ENCODE data around the gene C4A.
"Not testable (repeated sequence)": the region's sequence is repeated elsewhere in the genome, so short reads cannot be mapped to it uniquely, and the experiment has no call there.

The C4A gene

DNA sequence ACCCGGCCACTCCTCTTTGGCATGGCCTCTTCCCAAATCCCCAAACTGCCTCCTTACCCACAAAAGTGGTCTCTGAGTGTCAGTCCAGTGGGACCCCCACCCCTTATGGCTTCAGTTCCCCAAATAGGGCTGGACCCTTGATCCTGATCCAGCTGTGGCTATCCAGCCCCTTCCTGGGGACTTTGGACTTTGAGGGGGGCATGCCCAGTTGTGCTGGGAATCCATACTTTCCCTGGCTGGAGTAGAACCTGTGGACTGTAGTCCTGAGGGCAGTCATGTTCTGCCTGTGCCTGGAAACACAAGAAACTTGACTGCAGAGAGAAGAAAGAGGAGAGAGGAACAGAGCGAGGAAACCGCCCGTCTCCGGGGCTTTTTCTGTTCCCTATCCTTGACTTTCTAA lies 55.3 kb downstream of the C4A start:
- not testable (repeated sequence) for H3K27ac ChIP-seq (ENCODE audit: low read depth, low read length, severe bottlenecking); H3K4me1 ChIP-seq (ENCODE audit: control insufficient read depth, insufficient read depth, low read length, poor library complexity, severe bottlenecking); H3K36me3 ChIP-seq (ENCODE audit: control insufficient read depth, insufficient read depth, low read length); H3K4me3 ChIP-seq (ENCODE audit: extremely low read depth, insufficient read depth, low read length, poor library complexity, severe bottlenecking); H3K9me3 ChIP-seq (ENCODE audit: control insufficient read depth, low read length)
- WGBS, 2 experiments (ENCODE audit: insufficient coverage in 2 of 2): 40% methylated on average over 1 of the region's 5 CpGs; no CpG with 5 or more reads in 1 of the 2 experiments

DNA sequence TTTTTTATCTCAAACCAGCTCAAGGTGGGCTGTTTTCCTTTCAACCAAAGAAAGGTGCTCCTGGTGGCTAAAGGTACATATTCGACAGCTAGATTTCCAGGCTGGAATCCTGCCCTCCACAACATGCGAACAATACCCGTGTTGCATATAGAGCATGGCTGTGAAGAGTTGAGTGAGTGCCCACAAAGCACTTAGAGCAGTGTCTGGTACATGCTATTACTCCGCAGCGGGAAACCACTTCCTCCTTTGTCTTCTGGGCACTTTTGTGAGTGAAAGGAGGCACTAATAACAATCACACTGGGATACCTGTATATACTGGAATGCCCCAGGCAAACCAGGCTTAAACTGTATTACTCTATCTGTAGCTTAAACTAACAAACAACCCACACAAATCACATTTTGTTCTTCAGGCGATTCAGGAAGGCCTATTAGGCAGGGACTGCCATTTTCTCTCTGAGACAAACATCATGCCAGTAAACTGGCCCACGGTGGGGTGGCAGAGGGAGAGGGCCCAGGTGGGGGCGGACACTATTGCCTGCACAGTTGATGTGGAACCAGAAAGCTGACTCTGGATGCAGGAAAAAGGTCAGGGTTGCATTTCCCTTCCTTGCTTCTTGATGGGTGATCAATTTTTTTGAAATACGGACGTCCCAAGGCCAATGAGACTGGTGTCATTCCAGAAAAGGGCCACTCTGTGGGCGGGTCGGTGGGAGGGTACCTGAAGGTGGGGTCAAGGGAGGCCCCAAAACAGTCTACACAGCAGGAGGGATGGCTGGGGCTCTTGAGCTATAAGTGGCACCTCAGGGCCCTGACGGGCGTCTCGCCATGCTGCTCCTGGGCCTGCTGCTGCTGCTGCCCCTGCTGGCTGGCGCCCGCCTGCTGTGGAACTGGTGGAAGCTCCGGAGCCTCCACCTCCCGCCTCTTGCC lies 56.0 kb downstream of the C4A start, which contains the start of gene CYP21A2:
Gene CYP21A2, plus strand, starts transcription at position 818 of the 927 bp plus-strand sequence. Its CDS starts 8 bp downstream, at position 826.
- not testable (repeated sequence) for H3K4me3 ChIP-seq (ENCODE audit: extremely low read depth, insufficient read depth, low read length, poor library complexity, severe bottlenecking); H3K4me1 ChIP-seq (ENCODE audit: control insufficient read depth, insufficient read depth, low read length, poor library complexity, severe bottlenecking); H3K36me3 ChIP-seq (ENCODE audit: control insufficient read depth, insufficient read depth, low read length); H3K27ac ChIP-seq (ENCODE audit: low read depth, low read length, severe bottlenecking); H3K9me3 ChIP-seq (ENCODE audit: control insufficient read depth, low read length)
- WGBS, 2 experiments (ENCODE audit: insufficient coverage in 2 of 2): 96 to 98% methylated on average over 5 to 8 of the region's 19 CpGs

DNA sequence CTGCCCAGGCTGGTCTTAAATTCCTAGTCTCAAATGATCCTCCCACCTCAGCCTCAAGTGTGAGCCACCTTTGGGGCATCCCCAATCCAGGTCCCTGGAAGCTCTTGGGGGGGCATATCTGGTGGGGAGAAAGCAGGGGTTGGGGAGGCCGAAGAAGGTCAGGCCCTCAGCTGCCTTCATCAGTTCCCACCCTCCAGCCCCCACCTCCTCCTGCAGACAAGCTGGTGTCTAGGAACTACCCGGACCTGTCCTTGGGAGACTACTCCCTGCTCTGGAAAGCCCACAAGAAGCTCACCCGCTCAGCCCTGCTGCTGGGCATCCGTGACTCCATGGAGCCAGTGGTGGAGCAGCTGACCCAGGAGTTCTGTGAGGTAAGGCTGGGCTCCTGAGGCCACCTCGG lies 57.0 kb downstream of the C4A start:
- not testable (repeated sequence) for H3K27ac ChIP-seq (ENCODE audit: low read depth, low read length, severe bottlenecking); H3K4me3 ChIP-seq (ENCODE audit: extremely low read depth, insufficient read depth, low read length, poor library complexity, severe bottlenecking); H3K9me3 ChIP-seq (ENCODE audit: control insufficient read depth, low read length); H3K36me3 ChIP-seq (ENCODE audit: control insufficient read depth, insufficient read depth, low read length); H3K4me1 ChIP-seq (ENCODE audit: control insufficient read depth, insufficient read depth, low read length, poor library complexity, severe bottlenecking)
- 86% methylated on average over 1 of the region's 5 CpGs; no CpG with 5 or more reads in 1 of the 2 experiments for WGBS, 2 experiments (ENCODE audit: insufficient coverage in 2 of 2)

DNA sequence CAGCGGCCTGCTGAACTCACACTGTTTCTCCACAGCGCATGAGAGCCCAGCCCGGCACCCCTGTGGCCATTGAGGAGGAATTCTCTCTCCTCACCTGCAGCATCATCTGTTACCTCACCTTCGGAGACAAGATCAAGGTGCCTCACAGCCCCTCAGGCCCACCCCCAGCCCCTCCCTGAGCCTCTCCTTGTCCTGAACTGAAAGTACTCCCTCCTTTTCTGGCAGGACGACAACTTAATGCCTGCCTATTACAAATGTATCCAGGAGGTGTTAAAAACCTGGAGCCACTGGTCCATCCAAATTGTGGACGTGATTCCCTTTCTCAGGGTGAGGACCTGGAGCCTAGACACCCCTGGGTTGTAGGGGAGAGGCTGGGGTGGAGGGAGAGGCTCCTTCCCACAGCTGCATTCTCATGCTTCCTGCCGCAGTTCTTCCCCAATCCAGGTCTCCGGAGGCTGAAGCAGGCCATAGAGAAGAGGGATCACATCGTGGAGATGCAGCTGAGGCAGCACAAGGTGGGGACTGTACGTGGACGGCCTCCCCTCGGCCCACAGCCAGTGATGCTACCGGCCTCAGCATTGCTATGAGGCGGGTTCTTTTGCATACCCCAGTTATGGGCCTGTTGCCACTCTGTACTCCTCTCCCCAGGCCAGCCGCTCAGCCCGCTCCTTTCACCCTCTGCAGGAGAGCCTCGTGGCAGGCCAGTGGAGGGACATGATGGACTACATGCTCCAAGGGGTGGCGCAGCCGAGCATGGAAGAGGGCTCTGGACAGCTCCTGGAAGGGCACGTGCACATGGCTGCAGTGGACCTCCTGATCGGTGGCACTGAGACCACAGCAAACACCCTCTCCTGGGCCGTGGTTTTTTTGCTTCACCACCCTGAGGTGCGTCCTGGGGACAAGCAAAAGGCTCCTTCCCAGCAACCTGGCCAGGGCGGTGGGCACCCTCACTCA lies 57.7 kb downstream of the C4A start:
- WGBS, 2 experiments (ENCODE audit: insufficient coverage in 2 of 2): 88 to 92% methylated on average over 9 to 12 of the region's 24 CpGs
- H3K4me3 ChIP-seq (ENCODE audit: extremely low read depth, insufficient read depth, low read length, poor library complexity, severe bottlenecking); H3K4me1 ChIP-seq (ENCODE audit: control insufficient read depth, insufficient read depth, low read length, poor library complexity, severe bottlenecking); H3K27ac ChIP-seq (ENCODE audit: low read depth, low read length, severe bottlenecking); H3K9me3 ChIP-seq (ENCODE audit: control insufficient read depth, low read length); H3K36me3 ChIP-seq (ENCODE audit: control insufficient read depth, insufficient read depth, low read length): not testable (repeated sequence)

DNA sequence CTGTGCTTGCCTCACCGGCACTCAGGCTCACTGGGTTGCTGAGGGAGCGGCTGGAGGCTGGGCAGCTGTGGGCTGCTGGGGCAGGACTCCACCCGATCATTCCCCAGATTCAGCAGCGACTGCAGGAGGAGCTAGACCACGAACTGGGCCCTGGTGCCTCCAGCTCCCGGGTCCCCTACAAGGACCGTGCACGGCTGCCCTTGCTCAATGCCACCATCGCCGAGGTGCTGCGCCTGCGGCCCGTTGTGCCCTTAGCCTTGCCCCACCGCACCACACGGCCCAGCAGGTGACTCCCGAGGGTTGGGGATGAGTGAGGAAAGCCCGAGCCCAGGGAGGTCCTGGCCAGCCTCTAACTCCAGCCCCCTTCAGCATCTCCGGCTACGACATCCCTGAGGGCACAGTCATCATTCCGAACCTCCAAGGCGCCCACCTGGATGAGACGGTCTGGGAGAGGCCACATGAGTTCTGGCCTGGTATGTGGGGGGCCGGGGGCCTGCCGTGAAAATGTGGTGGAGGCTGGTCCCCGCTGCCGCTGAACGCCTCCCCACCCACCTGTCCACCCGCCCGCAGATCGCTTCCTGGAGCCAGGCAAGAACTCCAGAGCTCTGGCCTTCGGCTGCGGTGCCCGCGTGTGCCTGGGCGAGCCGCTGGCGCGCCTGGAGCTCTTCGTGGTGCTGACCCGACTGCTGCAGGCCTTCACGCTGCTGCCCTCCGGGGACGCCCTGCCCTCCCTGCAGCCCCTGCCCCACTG lies 58.6 kb downstream of the C4A start:
- H3K4me3 ChIP-seq (ENCODE audit: extremely low read depth, insufficient read depth, low read length, poor library complexity, severe bottlenecking); H3K27ac ChIP-seq (ENCODE audit: low read depth, low read length, severe bottlenecking); H3K4me1 ChIP-seq (ENCODE audit: control insufficient read depth, insufficient read depth, low read length, poor library complexity, severe bottlenecking); H3K36me3 ChIP-seq (ENCODE audit: control insufficient read depth, insufficient read depth, low read length); H3K9me3 ChIP-seq (ENCODE audit: control insufficient read depth, low read length): not testable (repeated sequence)
- WGBS, 2 experiments (ENCODE audit: insufficient coverage in 2 of 2): 60% methylated on average over 1 of the region's 43 CpGs; no CpG with 5 or more reads in 1 of the 2 experiments

DNA sequence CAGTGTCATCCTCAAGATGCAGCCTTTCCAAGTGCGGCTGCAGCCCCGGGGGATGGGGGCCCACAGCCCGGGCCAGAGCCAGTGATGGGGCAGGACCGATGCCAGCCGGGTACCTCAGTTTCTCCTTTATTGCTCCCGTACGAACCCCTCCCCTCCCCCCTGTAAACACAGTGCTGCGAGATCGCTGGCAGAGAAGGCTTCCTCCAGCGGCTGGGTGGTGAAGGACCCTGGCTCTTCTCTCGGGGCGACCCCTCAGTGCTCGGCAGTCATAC lies 59.1 kb downstream of the C4A start:
- WGBS, 2 experiments (ENCODE audit: insufficient coverage in 2 of 2): no CpG with 5 or more reads among the region's 13 CpGs
- not testable (repeated sequence) for H3K4me3 ChIP-seq (ENCODE audit: extremely low read depth, insufficient read depth, low read length, poor library complexity, severe bottlenecking); H3K4me1 ChIP-seq (ENCODE audit: control insufficient read depth, insufficient read depth, low read length, poor library complexity, severe bottlenecking); H3K27ac ChIP-seq (ENCODE audit: low read depth, low read length, severe bottlenecking); H3K9me3 ChIP-seq (ENCODE audit: control insufficient read depth, low read length); H3K36me3 ChIP-seq (ENCODE audit: control insufficient read depth, insufficient read depth, low read length)

DNA sequence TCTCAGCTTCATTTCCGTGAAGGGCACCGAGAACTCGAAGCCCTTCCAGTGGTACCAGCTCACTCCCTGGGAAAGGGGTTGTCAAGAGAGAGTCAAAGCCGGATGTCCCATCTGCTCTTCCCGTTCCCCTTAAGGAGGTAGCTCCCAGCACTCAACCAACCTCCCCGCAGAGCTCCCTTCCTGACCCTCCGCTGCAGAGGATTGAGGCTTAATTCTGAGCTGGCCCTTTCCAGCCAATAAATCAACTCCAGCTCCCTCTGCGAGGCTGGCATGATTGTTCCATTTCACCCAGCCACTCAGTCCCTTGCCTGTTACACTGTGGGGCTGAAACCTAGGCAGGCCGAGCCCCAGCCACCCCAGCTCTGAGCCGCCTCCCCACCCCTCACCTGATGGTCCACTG lies 59.5 kb downstream of the C4A start:
- H3K4me1 ChIP-seq (ENCODE audit: control insufficient read depth, insufficient read depth, low read length, poor library complexity, severe bottlenecking); H3K4me3 ChIP-seq (ENCODE audit: extremely low read depth, insufficient read depth, low read length, poor library complexity, severe bottlenecking); H3K36me3 ChIP-seq (ENCODE audit: control insufficient read depth, insufficient read depth, low read length); H3K9me3 ChIP-seq (ENCODE audit: control insufficient read depth, low read length); H3K27ac ChIP-seq (ENCODE audit: low read depth, low read length, severe bottlenecking): not testable (repeated sequence)
- WGBS, 2 experiments (ENCODE audit: insufficient coverage in 2 of 2): no CpG with 5 or more reads among the region's 10 CpGs

DNA sequence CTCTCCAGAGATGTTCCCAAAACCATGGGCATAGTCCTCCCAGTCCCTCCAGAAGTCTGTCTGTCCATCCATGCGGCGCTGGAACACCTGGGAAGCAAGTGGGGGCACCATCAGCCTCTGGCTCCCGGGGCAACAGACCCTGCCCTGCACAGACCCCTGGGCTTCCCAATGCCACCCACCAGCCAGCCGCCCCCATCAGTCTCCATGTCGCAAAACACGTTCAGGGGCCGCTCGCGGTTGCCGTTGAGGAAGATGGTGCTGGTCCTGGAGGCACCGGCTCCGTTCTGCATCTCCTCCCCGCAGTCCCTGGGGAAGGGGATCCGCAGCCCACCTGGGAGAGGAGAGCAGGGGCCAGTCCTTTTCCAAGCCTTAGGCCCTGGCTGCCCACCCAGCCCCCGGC lies 60.4 kb downstream of the C4A start:
- H3K4me3 ChIP-seq (ENCODE audit: extremely low read depth, insufficient read depth, low read length, poor library complexity, severe bottlenecking); H3K36me3 ChIP-seq (ENCODE audit: control insufficient read depth, insufficient read depth, low read length); H3K27ac ChIP-seq (ENCODE audit: low read depth, low read length, severe bottlenecking); H3K9me3 ChIP-seq (ENCODE audit: control insufficient read depth, low read length): not testable (repeated sequence)
- whole genome bisulfite sequencing, 2 experiments (ENCODE audit: insufficient coverage in 2 of 2): 100% methylated on average over 2 of the region's 15 CpGs; no CpG with 5 or more reads in 1 of the 2 experiments
- peaks cover 13% of the 10 kb centered on the region for H3K4me1 ChIP-seq (ENCODE audit: control insufficient read depth, insufficient read depth, low read length, poor library complexity, severe bottlenecking)

DNA sequence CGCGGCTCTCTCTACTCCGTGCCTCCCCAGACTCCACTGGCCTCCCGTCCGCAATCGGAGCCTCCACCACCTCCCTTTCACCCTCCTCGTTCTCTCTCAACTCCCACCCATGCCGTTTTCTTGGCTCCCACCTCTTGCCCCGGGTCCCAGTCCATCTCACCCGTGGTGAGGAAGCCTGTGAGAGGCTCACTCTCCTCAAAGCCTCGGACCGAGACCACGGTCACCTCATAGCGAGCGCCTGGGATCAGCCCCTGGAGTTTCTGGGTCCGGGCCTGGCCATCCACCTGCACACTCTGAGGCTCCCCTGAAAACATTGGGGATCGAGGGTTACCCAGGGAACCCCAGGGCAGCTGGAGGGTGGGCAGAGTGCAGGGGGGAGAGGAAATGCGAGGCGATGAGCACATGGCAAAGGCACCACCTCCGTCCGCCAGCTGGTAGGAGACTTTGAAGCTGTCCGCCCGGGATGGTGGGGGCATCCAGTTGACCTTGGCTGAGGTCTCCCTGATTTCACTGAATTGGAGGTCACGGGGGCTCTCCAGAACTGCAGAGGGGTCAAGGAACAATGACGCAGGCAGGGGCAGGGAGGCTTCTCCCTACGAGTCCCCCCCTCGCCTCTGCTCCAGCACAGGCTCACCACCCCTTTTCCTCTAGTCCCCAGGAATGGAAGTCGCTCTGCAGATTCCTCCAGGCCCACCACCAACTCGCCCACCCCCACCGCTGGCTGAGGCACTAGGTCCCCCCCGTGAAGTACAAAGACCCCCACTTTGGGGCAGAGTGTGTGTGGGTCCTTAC lies 61.9 kb downstream of the C4A start:
- 97 to 99% methylated on average over 10 to 13 of the region's 31 CpGs for WGBS, 2 experiments (ENCODE audit: insufficient coverage in 2 of 2)
- H3K36me3 ChIP-seq (ENCODE audit: control insufficient read depth, insufficient read depth, low read length): not testable (repeated sequence)

DNA sequence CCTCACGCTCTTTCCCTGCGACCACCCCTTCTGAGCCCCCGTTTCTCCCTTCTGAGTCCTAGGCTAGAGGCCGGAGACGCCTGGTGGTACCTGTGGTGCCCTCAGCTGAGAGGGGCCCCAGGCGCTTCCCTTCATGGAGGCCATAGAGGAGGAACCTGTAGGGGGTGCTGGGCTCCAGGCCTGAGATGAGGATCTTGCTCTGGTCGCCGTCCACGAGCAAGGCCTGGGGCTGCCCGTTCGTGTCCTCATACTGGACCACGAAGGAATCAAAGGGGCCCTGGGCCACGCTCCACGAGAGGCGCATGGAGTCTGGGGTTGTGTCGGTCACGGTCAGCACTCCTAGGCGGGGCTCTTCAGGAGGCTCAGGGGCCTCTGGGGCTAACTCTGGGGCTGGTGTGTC lies 63.1 kb downstream of the C4A start:
- not testable (repeated sequence) for H3K36me3 ChIP-seq (ENCODE audit: control insufficient read depth, insufficient read depth, low read length); H3K27ac ChIP-seq (ENCODE audit: low read depth, low read length, severe bottlenecking); H3K9me3 ChIP-seq (ENCODE audit: control insufficient read depth, low read length); H3K4me3 ChIP-seq (ENCODE audit: extremely low read depth, insufficient read depth, low read length, poor library complexity, severe bottlenecking)
- WGBS, 2 experiments (ENCODE audit: insufficient coverage in 2 of 2): 67 to 93% methylated on average over 3 to 6 of the region's 18 CpGs
- H3K4me1 ChIP-seq (ENCODE audit: control insufficient read depth, insufficient read depth, low read length, poor library complexity, severe bottlenecking): peaks cover 21% of the 10 kb centered on the region

More for the DNA sequence above, 61.9 kb downstream of the C4A start:
- H3K27ac ChIP-seq (ENCODE audit: low read depth, low read length, severe bottlenecking); H3K9me3 ChIP-seq (ENCODE audit: control insufficient read depth, low read length); H3K4me3 ChIP-seq (ENCODE audit: extremely low read depth, insufficient read depth, low read length, poor library complexity, severe bottlenecking): not testable (repeated sequence)
- peaks cover 21% of the 10 kb centered on the region for H3K4me1 ChIP-seq (ENCODE audit: control insufficient read depth, insufficient read depth, low read length, poor library complexity, severe bottlenecking)

Measured in mesodermal cell (in vitro differentiated cells).